Mammary epithelial cell (primary cell): ENCODE results near the gene PAFAH2.

Experiments used
- EZH2 ChIP-seq: IDR thresholded peaks from 2 replicates; pipeline ENCODE4 v1.6.1; 2012; ENCODE audit warnings: low read length, inconsistent platforms, borderline replicate concordance
- TF ChIP-seq, protein P1 (sequence below), 2 donors: IDR thresholded peaks in 1 of 2; conservative IDR thresholded peaks in 1 of 2; 2 replicates each; pipeline ENCODE4 v1.5.1; 2011 to 2012; ENCODE audit warnings: inconsistent platforms in 2 of 2, low read length in 2 of 2, mild to moderate bottlenecking in 2 of 2, control low read depth in 1 of 2, low read depth in 1 of 2; ENCODE audit not compliant: insufficient read depth in 1 of 2; ENCODE audit errors: extremely low read depth in 1 of 2

DNA sequence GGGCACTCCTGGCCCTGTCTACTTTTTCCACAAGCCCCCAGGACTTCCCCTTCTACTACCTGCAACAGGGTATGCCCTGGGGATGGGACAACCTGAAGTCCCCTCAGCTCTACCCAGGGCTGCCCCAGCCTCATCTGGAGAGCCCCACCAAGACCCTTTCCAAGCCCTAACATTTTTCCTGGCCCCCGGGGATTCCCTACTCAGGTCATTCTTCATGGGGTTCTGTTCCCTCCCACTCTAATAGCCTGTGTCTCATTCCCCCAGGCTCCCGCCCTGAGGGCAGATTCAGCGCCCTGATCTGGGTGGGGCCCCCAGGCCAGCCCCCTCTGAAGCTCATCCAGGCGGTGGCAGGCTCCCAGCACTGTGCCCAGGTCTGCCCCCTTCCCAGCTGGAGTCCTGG lies 33.3 kb upstream of the PAFAH2 start:
- no peak for TF ChIP-seq EZH2
- TF ChIP-seq, protein P1, sequence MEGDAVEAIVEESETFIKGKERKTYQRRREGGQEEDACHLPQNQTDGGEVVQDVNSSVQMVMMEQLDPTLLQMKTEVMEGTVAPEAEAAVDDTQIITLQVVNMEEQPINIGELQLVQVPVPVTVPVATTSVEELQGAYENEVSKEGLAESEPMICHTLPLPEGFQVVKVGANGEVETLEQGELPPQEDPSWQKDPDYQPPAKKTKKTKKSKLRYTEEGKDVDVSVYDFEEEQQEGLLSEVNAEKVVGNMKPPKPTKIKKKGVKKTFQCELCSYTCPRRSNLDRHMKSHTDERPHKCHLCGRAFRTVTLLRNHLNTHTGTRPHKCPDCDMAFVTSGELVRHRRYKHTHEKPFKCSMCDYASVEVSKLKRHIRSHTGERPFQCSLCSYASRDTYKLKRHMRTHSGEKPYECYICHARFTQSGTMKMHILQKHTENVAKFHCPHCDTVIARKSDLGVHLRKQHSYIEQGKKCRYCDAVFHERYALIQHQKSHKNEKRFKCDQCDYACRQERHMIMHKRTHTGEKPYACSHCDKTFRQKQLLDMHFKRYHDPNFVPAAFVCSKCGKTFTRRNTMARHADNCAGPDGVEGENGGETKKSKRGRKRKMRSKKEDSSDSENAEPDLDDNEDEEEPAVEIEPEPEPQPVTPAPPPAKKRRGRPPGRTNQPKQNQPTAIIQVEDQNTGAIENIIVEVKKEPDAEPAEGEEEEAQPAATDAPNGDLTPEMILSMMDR (conservative IDR thresholded peaks at IDR 0.05 in 1 of 2, IDR thresholded peaks at IDR 0.05 in 1 of 2; ENCODE audit: extremely low read depth in 1 of 2, insufficient read depth in 1 of 2, low read depth in 1 of 2, low read length in 2 of 2): no peak
